ENCODE results near the gene EXOSC10.

EXOSC10 gene

GRCh38 chr1:11099310-11100148, at the start of gene EXOSC10:
Gene EXOSC10, minus strand, starts transcription at chr1:11099869. Its CDS starts 38 bp downstream, at chr1:11099831.
- ATAC-seq (peak; percentile 94), DNase-seq (ENCODE audit: low spot score in 2 of 2) (peak; percentile 98)
- peak within 1 kb of the TSS; percentile 97 for H3K27ac Mint-ChIP-seq
- H3K36me3 Mint-ChIP-seq: peaks cover 57% of the 10 kb centered on the region
- peak within 1 kb of the TSS; percentile 94 for H3K4me3 Mint-ChIP-seq
- H3K4me1 Mint-ChIP-seq: peaks cover 15% of the 10 kb centered on the region
- no peaks in the 10 kb centered on the region for H3K9me3 Mint-ChIP-seq

GRCh38 chr1:11147197-11147770, 47.6 kb upstream of the EXOSC10 start:
- H3K27ac Mint-ChIP-seq: no peak overlapping the region
- H3K4me1 Mint-ChIP-seq: peaks cover 7% of the 10 kb centered on the region
- ATAC-seq (no peak), DNase-seq (ENCODE audit: low spot score in 2 of 2) (no peak)
- H3K9me3 Mint-ChIP-seq: no peaks in the 10 kb centered on the region
- no peak overlapping the region for H3K4me3 Mint-ChIP-seq
- peaks cover 68% of the 10 kb centered on the region for H3K36me3 Mint-ChIP-seq

- H3K27ac Mint-ChIP-seq: no peak overlapping the region
- peaks cover 7% of the 10 kb centered on the region for H3K4me1 Mint-ChIP-seq
- no peak for DNase-seq (ENCODE audit: low spot score in 2 of 2)
- no peak overlapping the region for H3K4me3 Mint-ChIP-seq
- ATAC-seq: no peak
- no peaks in the 10 kb centered on the region for H3K9me3 Mint-ChIP-seq
- H3K36me3 Mint-ChIP-seq: peaks cover 67% of the 10 kb centered on the region
Observed at GRCh38 chr1:11145741-11146140, 46.1 kb upstream of the EXOSC10 start.

- Mint-ChIP-seq H3K36me3 (peaks cover 67% of the 10 kb centered on the region), H3K4me1 (peaks cover 7% of the 10 kb centered on the region), H3K4me3 (no peak overlapping the region), H3K27ac (no peak overlapping the region), H3K9me3 (no peaks in the 10 kb centered on the region)
- no peak for ATAC-seq
- no peak for DNase-seq (ENCODE audit: low spot score in 2 of 2)
Observed at GRCh38 chr1:11144570-11145256, 45.0 kb upstream of the EXOSC10 start.

GRCh38 chr1:11143907-11144306, 44.2 kb upstream of the EXOSC10 start:
- DNase-seq (ENCODE audit: low spot score in 2 of 2) (no peak), ATAC-seq (peak; percentile 48)
- H3K4me3 Mint-ChIP-seq: no peak overlapping the region
- peaks cover 7% of the 10 kb centered on the region for H3K4me1 Mint-ChIP-seq
- H3K36me3 Mint-ChIP-seq: peaks cover 64% of the 10 kb centered on the region
- H3K27ac Mint-ChIP-seq: peak overlapping the region; percentile 89
- no peaks in the 10 kb centered on the region for H3K9me3 Mint-ChIP-seq

- Mint-ChIP-seq H3K27ac (peak overlapping the region; percentile 89), H3K4me1 (peaks cover 7% of the 10 kb centered on the region), H3K36me3 (peaks cover 64% of the 10 kb centered on the region), H3K9me3 (no peaks in the 10 kb centered on the region), H3K4me3 (no peak overlapping the region)
- DNase-seq (ENCODE audit: low spot score in 2 of 2): no peak
- no peak for ATAC-seq
Observed at GRCh38 chr1:11143401-11143800, 43.7 kb upstream of the EXOSC10 start.

GRCh38 chr1:11142618-11143391, 43.1 kb upstream of the EXOSC10 start:
- no peak for ATAC-seq
- Mint-ChIP-seq H3K36me3 (peaks cover 67% of the 10 kb centered on the region), H3K4me1 (peaks cover 7% of the 10 kb centered on the region), H3K9me3 (no peaks in the 10 kb centered on the region), H3K4me3 (no peak overlapping the region), H3K27ac (peak overlapping the region; percentile 89)
- DNase-seq (ENCODE audit: low spot score in 2 of 2): no peak

- Mint-ChIP-seq H3K9me3 (no peaks in the 10 kb centered on the region), H3K36me3 (peaks cover 87% of the 10 kb centered on the region)
Observed at GRCh38 chr1:11138952-11139351, 39.3 kb upstream of the EXOSC10 start.

GRCh38 chr1:11138029-11138428, 38.4 kb upstream of the EXOSC10 start:
- Mint-ChIP-seq H3K36me3 (peaks cover 86% of the 10 kb centered on the region), H3K4me1 (no peaks in the 10 kb centered on the region), H3K27ac (peak overlapping the region; percentile 63), H3K4me3 (no peak overlapping the region), H3K9me3 (no peaks in the 10 kb centered on the region)
- DNase-seq (ENCODE audit: low spot score in 2 of 2): no peak
- no peak for ATAC-seq

More at GRCh38 chr1:11138952-11139351, 39.3 kb upstream of the EXOSC10 start:
- no peak for DNase-seq (ENCODE audit: low spot score in 2 of 2)
- H3K4me1 Mint-ChIP-seq: peaks cover 7% of the 10 kb centered on the region
- H3K4me3 Mint-ChIP-seq: no peak overlapping the region
- H3K27ac Mint-ChIP-seq: peak overlapping the region; percentile 63
- no peak for ATAC-seq

- DNase-seq (ENCODE audit: low spot score in 2 of 2) (no peak), ATAC-seq (no peak)
- H3K4me3 Mint-ChIP-seq: no peak overlapping the region
- H3K4me1 Mint-ChIP-seq: no peaks in the 10 kb centered on the region
- H3K36me3 Mint-ChIP-seq: peaks cover 95% of the 10 kb centered on the region
- no peak overlapping the region for H3K27ac Mint-ChIP-seq
- no peaks in the 10 kb centered on the region for H3K9me3 Mint-ChIP-seq
Observed at GRCh38 chr1:11134898-11135266, 35.2 kb upstream of the EXOSC10 start.

- no peak overlapping the region for H3K4me3 Mint-ChIP-seq
- H3K27ac Mint-ChIP-seq: peak overlapping the region; percentile 68
- no peak for ATAC-seq
Observed at GRCh38 chr1:11134251-11134897, 34.7 kb upstream of the EXOSC10 start.

GRCh38 chr1:11132563-11133293, 33.1 kb upstream of the EXOSC10 start:
- DNase-seq (ENCODE audit: low spot score in 2 of 2) (no peak), ATAC-seq (no peak)
- no peaks in the 10 kb centered on the region for H3K9me3 Mint-ChIP-seq
- H3K36me3 Mint-ChIP-seq: peaks cover 98% of the 10 kb centered on the region
- H3K27ac Mint-ChIP-seq: no peak overlapping the region
- no peaks in the 10 kb centered on the region for H3K4me1 Mint-ChIP-seq
- no peak overlapping the region for H3K4me3 Mint-ChIP-seq

More at GRCh38 chr1:11134251-11134897, 34.7 kb upstream of the EXOSC10 start:
- no peaks in the 10 kb centered on the region for H3K9me3 Mint-ChIP-seq
- H3K36me3 Mint-ChIP-seq: peaks cover 97% of the 10 kb centered on the region
- no peaks in the 10 kb centered on the region for H3K4me1 Mint-ChIP-seq
- DNase-seq (ENCODE audit: low spot score in 2 of 2): no peak

GRCh38 chr1:11131816-11132215, 32.1 kb upstream of the EXOSC10 start:
- ATAC-seq (no peak), DNase-seq (ENCODE audit: low spot score in 2 of 2) (no peak)
- peaks cover 98% of the 10 kb centered on the region for H3K36me3 Mint-ChIP-seq
- H3K27ac Mint-ChIP-seq: no peak overlapping the region
- H3K4me1 Mint-ChIP-seq: no peaks in the 10 kb centered on the region
- no peak overlapping the region for H3K4me3 Mint-ChIP-seq
- H3K9me3 Mint-ChIP-seq: no peaks in the 10 kb centered on the region

GRCh38 chr1:11130406-11130805, 30.7 kb upstream of the EXOSC10 start:
- DNase-seq (ENCODE audit: low spot score in 2 of 2) (no peak), ATAC-seq (no peak)
- H3K4me1 Mint-ChIP-seq: peaks cover 7% of the 10 kb centered on the region
- H3K36me3 Mint-ChIP-seq: peaks cover 98% of the 10 kb centered on the region
- no peaks in the 10 kb centered on the region for H3K9me3 Mint-ChIP-seq
- peak overlapping the region; percentile 10 for H3K27ac Mint-ChIP-seq
- H3K4me3 Mint-ChIP-seq: no peak overlapping the region
